ENCODE results near the gene PEX13.
"Not testable (repeated sequence)": the region's sequence is repeated elsewhere in the genome, so short reads cannot be mapped to it uniquely, and the experiment has no call there.

Gene PEX13, protein sequence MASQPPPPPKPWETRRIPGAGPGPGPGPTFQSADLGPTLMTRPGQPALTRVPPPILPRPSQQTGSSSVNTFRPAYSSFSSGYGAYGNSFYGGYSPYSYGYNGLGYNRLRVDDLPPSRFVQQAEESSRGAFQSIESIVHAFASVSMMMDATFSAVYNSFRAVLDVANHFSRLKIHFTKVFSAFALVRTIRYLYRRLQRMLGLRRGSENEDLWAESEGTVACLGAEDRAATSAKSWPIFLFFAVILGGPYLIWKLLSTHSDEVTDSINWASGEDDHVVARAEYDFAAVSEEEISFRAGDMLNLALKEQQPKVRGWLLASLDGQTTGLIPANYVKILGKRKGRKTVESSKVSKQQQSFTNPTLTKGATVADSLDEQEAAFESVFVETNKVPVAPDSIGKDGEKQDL

DNA sequence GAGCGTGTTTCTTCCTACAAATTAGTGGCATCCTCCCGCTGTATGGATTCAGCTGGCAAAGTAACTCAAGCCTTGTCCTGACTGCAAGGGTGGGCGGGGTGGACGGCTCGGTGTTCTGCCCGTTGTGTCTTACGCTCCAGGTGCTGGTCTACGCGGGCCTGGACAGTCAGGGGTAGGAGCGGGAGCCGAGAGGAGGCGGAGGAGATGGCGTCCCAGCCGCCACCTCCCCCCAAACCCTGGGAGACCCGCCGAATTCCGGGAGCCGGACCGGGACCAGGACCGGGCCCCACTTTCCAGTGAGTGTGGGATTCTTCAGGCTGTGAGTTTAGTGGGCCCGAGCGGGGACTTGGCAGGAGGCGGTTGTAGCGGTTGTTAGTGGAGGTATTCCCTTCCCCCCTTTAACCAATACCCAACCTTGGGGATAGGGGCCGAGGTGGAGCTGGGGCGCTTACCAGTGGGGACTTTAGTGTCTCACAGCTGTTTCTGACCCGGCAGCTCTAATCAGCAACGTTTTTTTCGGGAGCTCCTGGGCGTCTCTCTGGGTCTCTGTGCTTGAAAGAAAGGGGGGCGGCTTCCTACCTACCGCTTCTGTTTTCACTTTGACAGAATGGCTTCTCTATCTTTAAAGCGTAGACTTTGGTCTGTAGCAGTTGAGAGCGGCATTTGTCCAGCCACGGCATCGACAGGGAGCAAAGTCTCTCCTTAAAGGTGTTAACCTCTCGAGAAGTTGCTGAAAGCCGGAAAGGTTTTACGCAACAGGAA is at the start of gene PEX13, which contains the start of gene PUS10:
Gene PEX13, plus strand, starts transcription at position 165 of the 762 bp plus-strand sequence. Its CDS starts 40 bp downstream, at position 205.
Gene PUS10, minus strand, starts transcription at position 700 of the 762 bp plus-strand sequence. CDS start 6,365 bp downstream, outside the sequence.
- peak; percentile 83 for DNase-seq

DNA sequence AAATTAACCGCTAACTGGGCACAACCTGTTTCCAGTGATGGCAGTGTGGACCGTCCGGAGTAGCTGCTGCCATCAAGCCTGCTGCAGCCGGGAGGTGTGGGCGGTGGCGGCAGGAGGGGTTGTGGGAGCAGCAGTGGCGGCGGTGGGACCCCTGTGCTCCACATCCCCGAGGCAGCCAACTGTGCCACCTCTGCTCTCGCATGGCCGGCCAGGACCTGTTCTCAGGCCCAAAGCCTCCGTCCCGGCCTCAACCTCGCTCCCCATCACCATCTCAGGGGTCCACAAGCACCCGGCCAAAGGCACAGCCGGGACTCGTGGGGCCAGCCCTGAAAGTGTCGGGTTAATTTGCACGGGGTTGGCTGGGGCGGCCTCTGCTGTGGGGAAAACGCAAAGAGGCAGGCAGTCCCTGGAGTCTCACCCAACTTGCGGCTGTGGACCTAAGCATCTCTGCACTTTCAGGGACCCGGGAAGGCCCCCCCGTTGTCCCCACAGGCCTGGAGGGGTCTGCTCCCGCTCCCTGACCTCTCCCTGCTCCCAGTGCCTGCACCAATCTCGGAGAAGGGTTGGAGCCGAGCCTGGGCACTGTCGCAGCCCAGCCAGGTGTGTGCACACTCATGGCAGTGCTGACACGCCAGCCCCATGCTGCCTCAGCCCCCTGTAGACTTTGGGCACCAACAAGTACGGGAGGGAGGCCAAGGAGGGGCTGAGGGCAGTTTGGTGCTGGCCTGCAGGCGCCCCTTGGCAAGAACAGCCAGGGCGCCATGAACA is 44.4 kb upstream of the PEX13 start:
- no peak for DNase-seq

DNA sequence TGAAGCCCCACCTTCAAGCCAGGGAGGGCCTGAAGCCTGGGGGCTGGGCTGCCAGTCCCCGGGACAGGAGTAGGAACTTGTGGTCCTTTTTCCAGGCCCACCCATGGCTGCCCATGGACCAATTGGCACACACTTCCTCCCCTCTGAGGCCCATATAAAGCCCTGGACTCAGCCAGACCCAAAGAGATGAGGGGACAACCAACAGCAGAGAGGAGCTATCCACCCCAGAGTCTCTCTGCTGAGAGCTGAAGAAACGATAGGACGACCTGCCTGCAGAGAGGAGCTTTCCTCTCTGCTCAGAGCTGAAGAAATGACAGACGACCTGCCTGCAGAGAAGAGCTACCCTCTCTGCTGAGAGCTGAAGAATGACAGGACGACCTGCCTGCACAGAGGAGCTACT is 43.8 kb upstream of the PEX13 start:
- DNase-seq = no peak

DNA sequence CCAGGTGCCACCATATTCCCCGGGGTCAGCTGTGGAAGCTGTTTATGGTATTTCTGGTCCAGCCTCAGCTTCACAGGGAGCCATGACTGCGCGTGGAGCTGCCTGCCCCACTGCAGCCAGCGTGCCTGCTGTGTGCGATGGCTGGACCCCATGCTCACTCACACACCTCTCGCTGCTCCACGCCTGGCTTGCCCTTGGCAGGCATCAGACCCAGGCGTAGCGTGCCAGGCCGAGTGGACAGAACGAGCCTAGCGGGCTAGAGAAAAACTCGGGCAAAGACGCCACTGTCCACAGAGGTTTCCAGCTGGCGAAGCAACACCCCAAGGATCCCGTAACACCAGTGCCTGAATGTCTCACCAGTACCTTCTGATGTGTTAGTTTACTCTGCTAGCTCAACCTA is 42.9 kb upstream of the PEX13 start:
- DNase-seq = no peak

- no peak for DNase-seq
These were observed 41.2 kb upstream of the PEX13 start for GRCh38 chr2:60976256-60976850.

- peak; percentile 49 for DNase-seq
These were observed 40.5 kb upstream of the PEX13 start for GRCh38 chr2:60976875-60977561.

GRCh38 chr2:60977562-60977895 is 40.0 kb upstream of the PEX13 start:
- no peak for DNase-seq

GRCh38 chr2:60979231-60979630 is 38.3 kb upstream of the PEX13 start:
- DNase-seq = no peak

- DNase-seq = no peak
These were observed 37.3 kb upstream of the PEX13 start for GRCh38 chr2:60980071-60980815.

DNA sequence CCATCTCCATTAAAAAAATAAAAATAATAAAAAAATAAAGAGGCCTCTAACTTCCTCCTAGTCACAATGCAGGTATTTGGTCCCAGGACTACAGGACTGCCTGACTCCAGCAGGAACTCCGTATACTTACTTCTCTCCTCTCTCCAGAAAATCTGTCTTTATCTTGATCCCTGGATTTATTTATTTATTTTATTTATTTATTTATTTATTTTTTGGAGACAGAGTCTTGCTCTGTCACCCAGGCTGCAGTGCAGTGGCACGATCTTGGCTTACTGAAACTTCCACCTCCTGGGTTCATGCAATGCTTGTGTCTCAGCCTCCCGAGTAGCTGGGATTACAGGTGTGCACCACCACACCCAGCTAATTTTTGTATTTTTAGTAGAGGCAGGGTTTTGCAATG is 35.5 kb upstream of the PEX13 start:
- DNase-seq = not testable (repeated sequence)

DNA sequence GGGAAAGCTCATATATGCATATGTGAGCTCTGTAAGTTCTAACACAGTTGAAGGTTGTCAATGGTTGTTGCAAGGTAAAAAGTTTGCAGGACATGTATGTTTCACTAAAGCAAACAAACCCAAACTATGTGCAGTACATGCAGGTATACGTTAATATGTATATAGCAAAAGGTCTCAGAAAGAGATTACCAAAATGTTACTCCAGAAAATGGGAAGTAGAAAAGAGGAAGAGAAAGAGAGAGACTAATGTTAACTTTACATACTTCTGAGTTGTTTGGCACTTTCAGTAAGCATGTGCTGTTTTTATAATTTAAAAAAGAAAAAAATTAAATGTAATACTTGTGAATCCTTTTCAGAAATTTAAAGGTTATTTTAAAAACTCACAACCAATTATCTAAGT is 32.8 kb upstream of the PEX13 start:
- no peak for DNase-seq

GRCh38 chr2:60987041-60987440 is 30.5 kb upstream of the PEX13 start:
- DNase-seq = no peak

- DNase-seq = not testable (repeated sequence)
These were observed 29.9 kb upstream of the PEX13 start for GRCh38 chr2:60987656-60988055.

DNA sequence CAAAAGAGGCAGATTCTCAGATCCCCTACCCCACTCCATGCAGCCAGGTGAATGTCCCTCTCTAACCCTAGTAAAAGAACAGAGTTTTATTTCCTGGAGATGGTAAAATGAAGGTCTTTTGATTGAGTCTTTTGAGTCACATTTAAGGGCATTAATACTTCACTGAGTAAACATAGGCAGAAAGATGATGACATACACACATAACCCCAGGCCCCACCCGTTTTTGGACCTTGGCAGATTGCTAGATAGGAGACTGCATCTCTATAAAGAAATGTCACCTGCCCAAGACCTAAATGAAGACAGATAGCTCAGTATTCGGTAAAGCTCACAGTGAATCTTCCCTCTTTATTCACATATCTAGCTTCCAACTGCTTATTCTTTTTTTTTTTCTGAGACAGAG is 28.3 kb upstream of the PEX13 start:
- no peak for DNase-seq

DNA sequence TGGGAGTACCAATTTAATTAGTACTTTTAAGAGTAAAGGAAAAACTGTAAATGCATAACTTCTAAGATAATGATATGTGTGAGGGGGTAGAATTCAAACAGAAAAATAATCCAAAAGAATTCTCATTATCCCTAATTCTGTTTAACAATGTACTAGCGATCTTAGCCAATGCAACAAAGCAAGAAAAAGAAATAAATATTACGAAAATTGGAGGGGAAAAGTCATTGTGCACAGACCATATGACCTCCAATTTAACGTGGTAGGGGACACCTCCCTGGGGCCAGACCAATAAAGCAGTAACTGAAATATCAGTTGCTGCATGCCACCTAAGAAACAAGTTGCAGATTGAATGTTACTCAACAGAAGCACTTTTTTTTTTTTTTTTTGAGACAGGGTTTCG is 25.9 kb upstream of the PEX13 start:
- no peak for DNase-seq

DNA sequence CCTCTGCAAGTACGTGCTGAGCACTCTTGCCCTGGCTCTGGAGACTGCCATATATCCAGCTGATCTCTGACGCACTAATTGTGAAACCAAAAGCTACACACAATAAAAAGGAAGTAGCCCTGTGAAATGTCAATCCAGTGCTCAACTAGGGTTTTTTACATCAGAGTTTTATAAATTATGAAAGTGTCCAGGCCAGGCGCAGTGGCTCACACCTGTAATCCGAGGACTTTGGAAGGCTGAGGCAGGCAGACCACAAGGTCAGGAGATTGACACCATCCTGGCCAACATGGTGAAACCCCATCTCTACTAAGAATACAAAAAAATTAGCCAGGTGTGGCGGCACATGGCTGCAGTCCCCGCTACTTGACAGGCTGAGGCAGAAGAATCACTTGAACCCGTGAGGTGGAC is 24.5 kb upstream of the PEX13 start:
- DNase-seq = peak; percentile 40

GRCh38 chr2:60994131-60994530 is 23.4 kb upstream of the PEX13 start:
- DNase-seq = no peak

DNA sequence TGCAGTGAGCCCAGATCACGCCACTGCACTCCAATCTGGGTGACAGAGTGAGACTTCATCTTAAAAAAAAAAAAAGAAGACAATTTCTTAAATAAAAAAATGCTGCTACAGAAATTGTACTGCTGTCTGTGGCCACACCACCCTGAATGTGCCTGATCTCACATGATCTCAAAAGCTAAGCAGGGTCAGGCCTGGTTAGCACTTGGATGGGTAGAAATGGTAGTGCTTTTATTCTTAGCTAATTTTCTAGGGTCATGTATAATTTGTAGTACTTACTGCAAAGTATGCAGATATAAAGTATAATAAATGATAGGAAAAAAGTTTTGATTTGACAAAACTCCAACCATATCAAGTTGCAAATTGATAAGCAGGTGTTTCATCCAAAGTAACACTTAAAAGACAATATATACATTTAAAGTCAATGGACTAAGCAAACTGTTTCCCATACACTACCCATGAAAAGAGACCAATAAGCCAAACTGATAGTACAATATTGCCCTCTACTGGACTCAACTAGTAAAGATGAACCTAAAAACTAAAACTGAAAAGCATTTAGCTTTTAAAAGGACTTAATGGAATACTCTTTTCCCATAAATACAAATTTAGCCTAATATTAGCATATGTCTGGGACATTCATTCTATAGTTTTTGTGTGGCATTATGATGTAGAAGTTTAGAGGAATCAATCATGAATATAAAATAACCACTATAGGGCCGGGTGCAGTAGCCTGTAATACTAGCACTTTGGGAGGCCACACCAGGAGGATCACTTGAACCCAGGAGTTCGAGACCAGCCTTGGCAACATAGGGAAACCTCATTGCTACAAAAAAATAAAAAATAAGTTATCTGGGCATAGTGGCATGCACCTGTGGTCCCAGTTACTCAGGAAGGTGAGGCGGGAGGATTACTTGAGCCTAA is 18.6 kb upstream of the PEX13 start:
- peak; percentile 54 for DNase-seq

DNA sequence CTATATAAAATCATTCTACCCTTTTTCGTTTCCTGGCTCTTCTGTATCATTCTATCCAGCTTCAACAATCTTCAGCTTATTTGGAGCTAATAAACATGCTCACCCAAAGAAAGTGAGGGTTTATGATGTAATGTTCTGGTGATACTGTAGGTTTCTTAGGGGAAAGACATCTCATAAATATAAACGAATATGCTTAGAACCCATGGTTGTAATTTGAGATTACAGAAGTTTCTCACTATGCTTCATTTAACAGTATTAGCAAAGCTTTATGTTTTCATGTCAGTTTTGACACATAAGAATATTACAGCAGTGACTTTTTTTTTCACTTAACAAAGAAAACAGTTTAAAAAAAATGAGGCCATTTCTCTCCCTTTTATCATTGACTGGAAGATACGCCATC is 11.8 kb upstream of the PEX13 start:
- no peak for DNase-seq

GRCh38 chr2:61006486-61007105 is 10.9 kb upstream of the PEX13 start:
- no peak for DNase-seq
